ENCODE results near the gene FBLN5. TPM values are rescaled to one million over a fixed set of nuclear protein-coding genes. Genes with fewer than 3 reads are reported as not detected.
A peak's percentile ranks its signal among the peaks of the same experiment; 100 is the strongest.

Gene FBLN5
- total RNA-seq, 1 experiment from 2014 or later: 0.23 TPM

GRCh38 chr14:91835920-91836843 lies 111.3 kb downstream of the FBLN5 start:
- peak; percentile 95 for ATAC-seq
- peaks cover 28% of the 10 kb centered on the region for H3K27me3 ChIP-seq (ENCODE audit: control insufficient read depth, insufficient read depth, low read length)
- POLR2A ChIA-PET: no interaction called here
- in situ Hi-C loops (cut with HindIII; ENCODE audit: low pct_unique_long_range_greater_than_20kb, low sequenced_read_pairs): no loop called here
- DNase-seq (ENCODE audit: low read depth, low spot score): no peak
- peaks cover 2% of the 10 kb centered on the region; the same call in 1 of the 2 replicates for H3K36me3 ChIP-seq (ENCODE audit: control insufficient read depth, insufficient read depth, low read length)
- intact Hi-C loops (cut with micrococcal nuclease; ENCODE audit: unreplicated experiment): no loop called here
- no TSS peak for BruUV-seq (replicated peaks)
- H3K4me3 ChIP-seq (ENCODE audit: low read depth in 2 of 2, low read length in 2 of 2): peak overlapping the region; percentile 35 to 55
- CTCF ChIA-PET: no interaction called here
- TF ChIP-seq CTCF (IDR thresholded peaks at IDR 0.05): no peak; the same call in 1 of the 2 replicates
- TF ChIP-seq POLR2AphosphoS5 (IDR thresholded peaks at IDR 0.05; ENCODE audit: low read depth, low read length): no peak
- TF ChIP-seq TCF7L2 (IDR thresholded peaks at IDR 0.05; ENCODE audit: low read depth, low read length): no peak
- TF ChIP-seq REST (IDR thresholded peaks at IDR 0.05; ENCODE audit: insufficient read depth in 1 of 2, low read depth in 2 of 2, low read length in 1 of 2): no peak
- TF ChIP-seq SIN3A (IDR thresholded peaks at IDR 0.05; ENCODE audit: borderline replicate concordance, insufficient read depth, low read depth, low read length): no peak
- H3K27ac ChIP-seq (ENCODE audit: low read length): no peak overlapping the region
- H3K4me1 ChIP-seq (ENCODE audit: control insufficient read depth, insufficient read depth, low read length): peaks cover 3% of the 10 kb centered on the region; the same call in 1 of the 2 replicates
- H3K9me3 ChIP-seq (ENCODE audit: control insufficient read depth, insufficient read depth, low read depth, low read length): no peaks in the 10 kb centered on the region

- BruUV-seq (replicated peaks): no TSS peak
- Histone ChIP-seq H3K27me3 (ENCODE audit: control insufficient read depth, insufficient read depth, low read length) (peaks cover 28% of the 10 kb centered on the region), H3K4me3 (ENCODE audit: low read depth in 2 of 2, low read length in 2 of 2) (no peak overlapping the region), H3K36me3 (ENCODE audit: control insufficient read depth, insufficient read depth, low read length) (peaks cover 2% of the 10 kb centered on the region; the same call in 1 of the 2 replicates), H3K9me3 (ENCODE audit: control insufficient read depth, insufficient read depth, low read depth, low read length) (no peaks in the 10 kb centered on the region), H3K27ac (ENCODE audit: low read length) (no peak overlapping the region), H3K4me1 (ENCODE audit: control insufficient read depth, insufficient read depth, low read length) (peaks cover 3% of the 10 kb centered on the region; the same call in 1 of the 2 replicates)
- DNase-seq (ENCODE audit: low read depth, low spot score): no peak
- no peak for ATAC-seq
- no peak for TF ChIP-seq SIN3A (IDR thresholded peaks at IDR 0.05; ENCODE audit: borderline replicate concordance, insufficient read depth, low read depth, low read length)
- TF ChIP-seq REST (IDR thresholded peaks at IDR 0.05; ENCODE audit: insufficient read depth in 1 of 2, low read depth in 2 of 2, low read length in 1 of 2): no peak
- no peak for TF ChIP-seq TCF7L2 (IDR thresholded peaks at IDR 0.05; ENCODE audit: low read depth, low read length)
- TF ChIP-seq POLR2AphosphoS5 (IDR thresholded peaks at IDR 0.05; ENCODE audit: low read depth, low read length): no peak
- TF ChIP-seq CTCF (IDR thresholded peaks at IDR 0.05): no peak
- POLR2A ChIA-PET: no interaction called here
- intact Hi-C loops (cut with micrococcal nuclease; ENCODE audit: unreplicated experiment) (no loop called here), in situ Hi-C loops (cut with HindIII; ENCODE audit: low pct_unique_long_range_greater_than_20kb, low sequenced_read_pairs) (no loop called here)
- CTCF ChIA-PET: no interaction called here
Measured at GRCh38 chr14:91835197-91835919, 112.1 kb downstream of the FBLN5 start.

All from Panc1 (cell line).